HepG2 (cell line): ENCODE measurements around the gene AKR1A1. TPM values are rescaled to one million over a fixed set of nuclear protein-coding genes. Genes with fewer than 3 reads are reported as not detected.

Source experiments
- ATAC-seq: fragments of 200-7000 bp; cut with Tn5 transposase; 3 replicates; pipeline ENCODE4 v1.9.1; 2020; ENCODE audit warnings: mild to moderate bottlenecking, moderate library complexity
- BruUV-seq: library from RNA; stranded (reverse); fragments of 400-500 nt; replicated peaks from 2 replicates; lab custom pipeline; 2021; lab: Mats Ljungman, UMichigan
- CTCF ChIA-PET: fragments of 300-600 bp; formaldehyde crosslinking; extraction: SDS; loops from one replicate; lab custom pipeline; 2021; ENCODE audit warnings: low total read pairs, inconsistent platforms, low intra/inter-chr PET ratio; lab: Yijun Ruan, JAX
- POLR2A ChIA-PET: fragments of 350-600 bp; sonication (Branson Sonifier 250); formaldehyde crosslinking; loops from one replicate; lab custom pipeline; 2020; ENCODE audit warnings: antibody characterized with exemption, inconsistent platforms; lab: Yijun Ruan, JAX
- DNase-seq: peaks from one replicate; pipeline ENCODE4 v3.0.0-alpha.2; 2015; ENCODE audit warnings: low spot score
- FAIRE-seq: peaks from 3 replicates; lab custom pipeline; 2011; peaks lifted over from hg19 to GRCh38; lab: Jason Lieb, UNC
- H2AFZ ChIP-seq: one replicate; pipeline ENCODE4 v1.6.1; 2011; ENCODE audit warnings: low read length, inconsistent platforms
- H3K27ac ChIP-seq: fragments of 300-600 bp; 3 replicates; pipeline ENCODE4 v1.8.0; 2011; ENCODE audit warnings: mixed run types, mild to moderate bottlenecking, mixed read lengths, low read length, inconsistent platforms; ENCODE audit not compliant: insufficient read depth; ENCODE audit errors: extremely low read length
- H3K27me3 ChIP-seq, 2 experiments: fragments of 200-600 bp in 1 of 2; 2 replicates in 1 of 2; 3 replicates in 1 of 2; pipeline versions ENCODE4 v1.6.0 to v1.8.0; 2011; ENCODE audit warnings: low read length in 2 of 2, mild to moderate bottlenecking in 2 of 2, moderate library complexity in 2 of 2, inconsistent platforms in 1 of 2; ENCODE audit not compliant: insufficient read depth in 2 of 2, control insufficient read depth in 1 of 2
- H3K36me3 ChIP-seq, 2 experiments: fragments of 200-600 bp in 1 of 2; replicated peaks in 1 of 2; 2 replicates in 1 of 2; 3 replicates in 1 of 2; pipeline versions ENCODE4 v1.5.1 to v1.8.0; 2011; ENCODE audit warnings: low read length in 2 of 2, inconsistent platforms in 1 of 2; ENCODE audit not compliant: insufficient read depth in 2 of 2, control insufficient read depth in 1 of 2
- H3K4me1 ChIP-seq: 2 replicates; pipeline ENCODE4 v1.5.1; 2012; ENCODE audit warnings: low read length, inconsistent platforms; ENCODE audit not compliant: insufficient read depth
- H3K4me2 ChIP-seq: 2 replicates; pipeline ENCODE4 v1.6.0; 2011; ENCODE audit warnings: low read depth, low read length, inconsistent platforms
- H3K4me3 ChIP-seq, 3 experiments: fragments of 200-600 bp in 1 of 3; sonication (generic), shearing (Covaris generic) in 1 of 3; replicated peaks in 1 of 3; 2 replicates each; pipeline ENCODE4 v1.5.1; 2011 to 2016; ENCODE audit warnings: low read length in 3 of 3, inconsistent platforms in 2 of 3, low read depth in 2 of 3, mild to moderate bottlenecking in 2 of 3, control low read depth in 1 of 3, mixed read lengths in 1 of 3; ENCODE audit not compliant: insufficient read depth in 1 of 3
- H3K79me2 ChIP-seq: one replicate; pipeline ENCODE4 v1.6.1; 2011; ENCODE audit warnings: low read length, inconsistent platforms; ENCODE audit not compliant: insufficient read depth
- H3K9ac ChIP-seq: 2 replicates; pipeline ENCODE4 v1.6.0; 2011; ENCODE audit warnings: mild to moderate bottlenecking, low read depth, low read length, inconsistent platforms; ENCODE audit not compliant: insufficient read depth
- H3K9me3 ChIP-seq: 2 replicates; pipeline ENCODE4 v1.5.1; 2012; ENCODE audit warnings: mild to moderate bottlenecking, low read length
- H4K20me1 ChIP-seq: 2 replicates; pipeline ENCODE4 v1.6.0; 2011; ENCODE audit warnings: inconsistent platforms, mild to moderate bottlenecking, low read length, moderate library complexity; ENCODE audit not compliant: insufficient read depth
- AGO2 ChIP-seq: fragments of 200-400 bp; formaldehyde crosslinking; optimal IDR thresholded peaks from 2 replicates; pipeline ENCODE3; 2017; ENCODE audit warnings: mild to moderate bottlenecking, low read depth, low read length, moderate library complexity
- KDM5B ChIP-seq: sonication (generic); formaldehyde crosslinking; IDR thresholded peaks from 2 replicates; pipeline ENCODE4 v1.4.0; 2020; ENCODE audit warnings: missing genetic modification reagents, mild to moderate bottlenecking, borderline replicate concordance
- RBM39 ChIP-seq: fragments of 200-400 bp; formaldehyde crosslinking; IDR thresholded peaks from one replicate; pipeline ENCODE4 v1.6.1; 2018; ENCODE audit warnings: antibody characterized with exemption, mild to moderate bottlenecking, low read depth, low read length; ENCODE audit not compliant: poor library complexity, severe bottlenecking
- THRA ChIP-seq: sonication (generic); formaldehyde crosslinking; IDR thresholded peaks from 2 replicates; pipeline ENCODE4 v1.4.0; 2020; ENCODE audit warnings: missing genetic modification reagents, borderline replicate concordance
- ZNF296 ChIP-seq: sonication (generic); formaldehyde crosslinking; conservative IDR thresholded peaks from 2 replicates; pipeline ENCODE4 v1.5.0; 2020; ENCODE audit warnings: mild to moderate bottlenecking, missing genetic modification reagents
- ZNF687 ChIP-seq: sonication (generic); formaldehyde crosslinking; IDR thresholded peaks from 2 replicates; pipeline ENCODE4 v1.5.1; 2020; ENCODE audit warnings: mild to moderate bottlenecking, missing genetic modification reagents, moderate library complexity
- WGBS: methylation state at CpG from one replicate; pipeline ENCODE4 v1.1.6; 2017; ENCODE audit warnings: low lambda C conversion rate; 5-methylcytosine and 5-hydroxymethylcytosine counted together
- in situ Hi-C: cut with HindIII; loops from 2 replicates; pipeline ENCODE4 v1.10.0; 2017; ENCODE audit warnings: low pct_unique_long_range_greater_than_20kb; ENCODE audit not compliant: extremely low pct_ligation_motif_present
- intact Hi-C: fragments of 100-400 bp; cut with micrococcal nuclease; formaldehyde crosslinking; loops from one replicate; pipeline ENCODE4 v1.10.0; 2022; ENCODE audit not compliant: unreplicated experiment
- polyA plus RNA-seq, 8 experiments: library from polyadenylated mRNA; depleted of rRNA in 3 of 8; stranded (reverse) in 7 of 8; unstranded in 1 of 8; fragments of >200 nt; fragmentation: Illumina TruSeq in 4 of 8; extraction: Trizol in 4 of 8; gene quantifications; 2 replicates each; pipeline versions ENCODE4 v1.2.1 to v1.2.3, GENCODE V29; 2011 to 2016; ENCODE audit warnings: low read depth in 4 of 8, missing spikeins in 1 of 8, mixed read lengths in 1 of 8; ENCODE audit not compliant: insufficient read depth in 1 of 8
- total RNA-seq, 5 experiments: library from RNA; depleted of rRNA; stranded (reverse); fragments of >200 nt; fragmentation: Illumina TruSeq; extraction: Trizol; gene quantifications; 2 replicates each; pipeline ENCODE4 v1.2.3, GENCODE V29; 2016; ENCODE audit warnings: low read depth in 1 of 5

The AKR1A1 gene
- total and polyA plus RNA-seq, 2 of the 13 experiments (the other 11 are each of a cell fraction or from before 2014, with no cell fraction given) = 181 to 217 TPM

GRCh38 chr1:45507195-45507594 lies 43.4 kb upstream of the AKR1A1 start:
- TF ChIP-seq RBM39 (no peak), KDM5B (CRISPR knock-in tag) (0 out of 2 replicates have a peak, but pooled peaks have one; percentile 15), ZNF296 (CRISPR knock-in tag) (no peak), AGO2 (peak; percentile 46), THRA (no peak), ZNF687 (CRISPR knock-in tag) (peak; percentile 21)
- Histone ChIP-seq H2AFZ (no peak overlapping the region), H3K36me3 (peaks cover 19 to 33% of the 10 kb centered on the region in 2 experiments), H3K79me2 (peaks cover 18% of the 10 kb centered on the region), H3K4me2 (no peak overlapping the region), H3K27me3 (no peaks in the 10 kb centered on the region), H3K4me3 (no peak overlapping the region), H3K4me1 (peaks cover 51% of the 10 kb centered on the region), H4K20me1 (peaks cover 12% of the 10 kb centered on the region), H3K9me3 (no peaks in the 10 kb centered on the region), H3K9ac (no peak overlapping the region), H3K27ac (peak overlapping the region; percentile 56)
- DNase-seq (no peak), FAIRE-seq (no peak), ATAC-seq (peak; percentile 12)
- CTCF ChIA-PET = no interaction called here
- no TSS peak for BruUV-seq
- in situ Hi-C loops (no loop called here), intact Hi-C loops (no loop called here)
- POLR2A ChIA-PET = interaction anchor here (1.4 to 8.0 kb wide), 6 partner anchors 8 to 77 kb away, joined by 10 to 110 read pairs (median 14); partner anchors contain the start of genes AKR1A1, CCDC163, MMACHC and NASP
- 89% methylated on average over 5 of the region's 6 CpGs for WGBS
